ENCODE data around the gene LRRC42. TPM values are rescaled to one million over a fixed set of nuclear protein-coding genes. Genes with fewer than 3 reads are reported as not detected.

The LRRC42 gene
- total and polyA plus RNA-seq, 10 of the 15 experiments (the other 5 are each of a cell fraction or from before 2014, with no cell fraction given) = 11.0 to 34.4 (median 23.0) TPM

DNA sequence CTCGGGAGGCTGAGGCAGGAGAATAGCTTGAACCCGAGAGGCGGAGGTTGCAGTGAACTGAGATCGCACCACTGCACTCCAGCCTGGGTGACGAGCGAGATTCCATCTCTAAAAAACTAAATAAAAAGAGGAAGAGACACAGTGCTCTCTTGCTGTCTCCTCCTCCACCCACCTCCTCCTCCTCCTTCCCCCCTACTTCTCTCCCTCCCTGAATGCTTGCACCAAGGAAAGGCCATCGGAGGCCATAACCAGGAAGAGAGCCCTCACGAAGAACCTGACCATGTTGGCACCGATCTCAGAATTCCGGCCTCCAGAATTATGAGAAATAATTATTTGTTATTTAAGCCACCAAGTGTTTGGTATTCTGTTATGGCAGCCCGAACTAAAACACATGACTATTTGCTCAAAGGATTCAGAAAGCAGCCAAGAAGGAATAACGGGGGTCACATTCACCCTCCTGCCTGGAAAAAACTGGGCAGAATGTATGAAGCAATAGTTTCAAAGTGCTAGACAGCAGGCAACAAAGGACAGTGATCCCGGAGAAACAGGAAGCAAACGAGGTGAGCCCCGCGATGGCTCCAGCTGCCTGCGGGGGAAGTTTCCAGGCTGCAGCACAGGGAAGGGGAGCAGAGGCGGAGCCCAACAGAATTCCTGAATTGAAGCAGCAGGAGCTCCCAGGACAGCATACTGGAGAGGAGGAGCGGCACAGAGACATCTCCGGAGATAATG, 36.0 kb downstream of the LRRC42 start:
- no peak for DNase-seq (ENCODE audit: low read depth, low spot score)
- Histone ChIP-seq H3K79me2 (ENCODE audit: control insufficient read depth, insufficient read depth, low read length) (no peaks in the 10 kb centered on the region), H3K36me3 (ENCODE audit: control insufficient read depth in 2 of 2, insufficient read depth in 2 of 2, low read length in 1 of 2) (no peaks in the 10 kb centered on the region), H4K20me1 (ENCODE audit: control insufficient read depth, insufficient read depth) (no peaks in the 10 kb centered on the region), H3K4me3 (no peak overlapping the region), H3K27ac (ENCODE audit: control insufficient read depth, insufficient read depth) (no peak overlapping the region), H3K27me3 (replicated peaks in 1 of 2; ENCODE audit: control insufficient read depth in 2 of 2, insufficient read depth in 2 of 2, low read length in 1 of 2) (no peaks in the 10 kb centered on the region), H3K4me1 (ENCODE audit: control insufficient read depth, insufficient read depth, low read length) (no peaks in the 10 kb centered on the region), H3K9ac (ENCODE audit: control insufficient read depth, insufficient read depth, low read length) (no peak overlapping the region), H2AFZ (ENCODE audit: control insufficient read depth, low read depth, low read length) (no peak overlapping the region), H3K9me3 (replicated peaks; ENCODE audit: control insufficient read depth, insufficient read depth, low read length) (no peaks in the 10 kb centered on the region), H3K4me2 (ENCODE audit: control insufficient read depth, insufficient read depth) (no peak overlapping the region)
- TF ChIP-seq NR2C1 (IDR thresholded peaks at IDR 0.05) = no peak
- WGBS (ENCODE audit: insufficient coverage, insufficient replicate concordance, low lambda C conversion rate, missing lambda C conversion rate) = 54% methylated on average over 20 of the region's 20 CpGs
- RAD21 ChIA-PET (ENCODE audit: unreplicated experiment) = no interaction called here
- no peak for FAIRE-seq
- intact Hi-C loops (cut with micrococcal nuclease; ENCODE audit: unreplicated experiment) (no loop called here), in situ Hi-C loops (cut with MboI) (no loop called here)
- no TSS peak for BruUV-seq (replicated peaks)
- POLR2A ChIA-PET = no interaction called here
- CTCF ChIA-PET = interaction anchor here (1.0 kb wide), 1 partner anchor 10 kb away, joined by 3 read pairs; no protein-coding TSS in a partner anchor
- no peak for ATAC-seq
- SMC1A ChIA-PET (ENCODE audit: uncharacterized antibody, unreplicated experiment) = no interaction called here

DNA sequence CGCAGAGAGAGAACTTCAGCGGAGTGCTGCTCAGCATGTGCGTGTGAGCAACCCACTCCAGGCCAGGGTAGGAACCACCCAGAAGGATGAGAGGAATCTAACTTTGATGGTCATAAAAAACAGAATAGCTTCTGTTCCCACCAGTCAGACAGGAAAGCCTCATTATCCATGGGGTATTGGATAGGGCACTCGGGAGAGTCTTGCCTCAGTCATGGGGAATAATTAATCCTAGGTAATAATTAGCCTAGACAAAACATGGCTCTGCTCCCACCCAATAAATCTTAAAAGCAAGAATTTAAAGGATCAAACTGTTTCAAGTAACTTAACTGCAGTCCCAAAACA, 36.6 kb downstream of the LRRC42 start:
- no peak for FAIRE-seq

More for the DNA sequence above, 36.6 kb downstream of the LRRC42 start:
- CTCF ChIA-PET = interaction anchor here (1.0 kb wide), 1 partner anchor 9 kb away, joined by 3 read pairs; no protein-coding TSS in a partner anchor
- in situ Hi-C loops (cut with MboI) = no loop called here
- Histone ChIP-seq H3K27ac (ENCODE audit: control insufficient read depth, insufficient read depth) (no peak overlapping the region), H3K4me1 (ENCODE audit: control insufficient read depth, insufficient read depth, low read length) (no peaks in the 10 kb centered on the region), H3K79me2 (ENCODE audit: control insufficient read depth, insufficient read depth, low read length) (no peaks in the 10 kb centered on the region), H3K9ac (ENCODE audit: control insufficient read depth, insufficient read depth, low read length) (no peak overlapping the region), H3K27me3 (replicated peaks in 1 of 2; ENCODE audit: control insufficient read depth in 2 of 2, insufficient read depth in 2 of 2, low read length in 1 of 2) (no peaks in the 10 kb centered on the region), H3K4me2 (ENCODE audit: control insufficient read depth, insufficient read depth) (no peak overlapping the region), H3K36me3 (ENCODE audit: control insufficient read depth in 2 of 2, insufficient read depth in 2 of 2, low read length in 1 of 2) (no peaks in the 10 kb centered on the region), H2AFZ (ENCODE audit: control insufficient read depth, low read depth, low read length) (no peak overlapping the region), H3K4me3 (no peak overlapping the region), H4K20me1 (ENCODE audit: control insufficient read depth, insufficient read depth) (no peaks in the 10 kb centered on the region), H3K9me3 (replicated peaks; ENCODE audit: control insufficient read depth, insufficient read depth, low read length) (no peaks in the 10 kb centered on the region)
- no TSS peak for BruUV-seq (replicated peaks)
- POLR2A ChIA-PET = no interaction called here
- WGBS (ENCODE audit: insufficient coverage, insufficient replicate concordance, low lambda C conversion rate, missing lambda C conversion rate) = 83% methylated on average over 4 of the region's 4 CpGs
- ATAC-seq (no peak), DNase-seq (ENCODE audit: low read depth, low spot score) (no peak)
- TF ChIP-seq SREBF1 (IDR thresholded peaks at IDR 0.05; ENCODE audit: low read length) (no peak), ESRRA (IDR thresholded peaks at IDR 0.05; ENCODE audit: low read length) (no peak), TCF3 (IDR thresholded peaks at IDR 0.05; ENCODE audit: borderline replicate concordance, insufficient read depth, low read depth, low read length) (no peak), RELA (IDR thresholded peaks at IDR 0.05; ENCODE audit: borderline replicate concordance, partially characterized antibody) (no peak), NFXL1 (IDR thresholded peaks at IDR 0.05; ENCODE audit: borderline replicate concordance) (no peak), HDGF (IDR thresholded peaks at IDR 0.05) (no peak), MEF2A (IDR thresholded peaks at IDR 0.05; ENCODE audit: insufficient read depth, low read depth, low read length) (no peak), RFX5 (IDR thresholded peaks at IDR 0.05; ENCODE audit: low read depth, low read length) (no peak), CBX3 (IDR thresholded peaks at IDR 0.05; ENCODE audit: borderline replicate concordance, low read depth) (no peak), CHD4 (IDR thresholded peaks at IDR 0.05) (no peak)
- TF ChIP-seq, protein P1, sequence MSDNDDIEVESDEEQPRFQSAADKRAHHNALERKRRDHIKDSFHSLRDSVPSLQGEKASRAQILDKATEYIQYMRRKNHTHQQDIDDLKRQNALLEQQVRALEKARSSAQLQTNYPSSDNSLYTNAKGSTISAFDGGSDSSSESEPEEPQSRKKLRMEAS (IDR thresholded peaks at IDR 0.05; ENCODE audit: low read depth, low read length) = no peak
- intact Hi-C loops (cut with micrococcal nuclease; ENCODE audit: unreplicated experiment) = no loop called here
- SMC1A ChIA-PET (ENCODE audit: uncharacterized antibody, unreplicated experiment) = interaction anchor here (0.7 kb wide), 1 partner anchor 322 kb away, joined by 3 read pairs; no protein-coding TSS in a partner anchor
- RAD21 ChIA-PET (ENCODE audit: unreplicated experiment) = no interaction called here
